NOMO-1 (cell line): ENCODE results near the gene ADCY2.

ENCODE experiments used
- DNase-seq, 2 experiments: peaks; one replicate each; lab custom pipeline; 2025; ENCODE audit not compliant: unreplicated experiment in 2 of 2; lab: John Stamatoyannopoulos, UW

Gene ADCY2

GRCh38 chr5:7851617-7852289, 455.8 kb downstream of the ADCY2 start:
- DNase-seq = no peak

GRCh38 chr5:7852542-7852941, 456.6 kb downstream of the ADCY2 start:
- no peak for DNase-seq

DNA sequence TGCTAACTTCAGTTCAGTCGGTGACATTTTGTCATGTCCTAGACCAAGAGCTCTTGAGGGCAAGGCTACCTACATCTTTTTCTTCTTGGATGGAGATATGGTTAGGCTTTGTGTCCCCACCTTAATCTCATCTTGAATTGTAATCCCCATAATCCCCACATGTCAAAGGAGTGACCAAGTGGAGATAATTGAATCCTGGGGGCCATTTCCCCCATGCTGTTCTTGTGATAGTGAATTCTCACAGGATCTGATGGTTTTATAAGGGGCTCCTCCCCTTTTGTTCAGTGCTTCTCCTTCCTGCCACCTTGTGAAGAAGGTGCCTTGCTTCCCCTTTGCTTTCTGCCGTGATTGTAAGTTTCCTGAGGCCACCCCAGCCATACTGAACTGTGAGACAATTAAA, 457.1 kb downstream of the ADCY2 start:
- DNase-seq = no peak

- DNase-seq = no peak
Observed at GRCh38 chr5:7855611-7856010, 459.7 kb downstream of the ADCY2 start.

- peak; percentile 67 to 79 for DNase-seq
Observed at GRCh38 chr5:7856855-7857254, 460.9 kb downstream of the ADCY2 start.

GRCh38 chr5:7857361-7857760, 461.4 kb downstream of the ADCY2 start:
- DNase-seq = no peak

DNA sequence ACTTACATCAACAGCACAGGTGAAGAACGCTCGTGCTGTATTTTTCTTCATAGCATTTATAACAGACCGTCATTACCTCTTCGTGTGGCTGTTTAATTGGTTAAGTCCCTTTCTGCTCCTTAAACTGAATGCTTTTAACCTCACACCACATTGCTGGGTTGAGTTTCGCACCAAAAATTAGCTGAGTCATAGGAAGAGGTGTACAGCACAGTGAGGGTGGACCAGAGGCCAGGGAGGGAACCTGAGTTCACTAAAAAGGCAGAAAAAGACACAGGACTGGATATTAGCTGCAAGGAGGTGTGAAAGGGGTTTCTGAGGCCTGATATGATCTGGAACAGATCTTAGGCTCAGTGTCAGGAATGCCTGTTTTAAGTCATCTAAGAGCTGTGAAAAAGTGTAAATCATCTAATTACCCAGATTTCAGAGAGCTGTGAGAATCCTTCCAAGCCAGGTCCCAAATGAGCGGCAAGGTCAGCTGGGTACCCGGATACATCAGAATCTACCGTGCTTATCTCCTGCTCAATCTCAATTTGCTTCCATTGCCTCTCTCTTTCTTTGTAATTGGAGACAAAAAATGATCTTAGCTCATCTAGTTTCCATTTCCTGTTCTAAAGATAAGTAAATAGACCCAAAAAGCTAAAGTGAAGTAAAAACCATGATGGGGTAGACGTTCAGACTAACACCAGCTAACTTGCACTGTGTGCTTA, 462.1 kb downstream of the ADCY2 start:
- peak in 1 of 2 experiments; percentile 27 for DNase-seq

- DNase-seq = no peak
Observed at GRCh38 chr5:7866196-7866595, 470.3 kb downstream of the ADCY2 start.

- DNase-seq = no peak
Observed at GRCh38 chr5:7867260-7867659, 471.3 kb downstream of the ADCY2 start.

- peak in 1 of 2 experiments; percentile 48 for DNase-seq
Observed at GRCh38 chr5:7868427-7868772, 472.5 kb downstream of the ADCY2 start.

DNA sequence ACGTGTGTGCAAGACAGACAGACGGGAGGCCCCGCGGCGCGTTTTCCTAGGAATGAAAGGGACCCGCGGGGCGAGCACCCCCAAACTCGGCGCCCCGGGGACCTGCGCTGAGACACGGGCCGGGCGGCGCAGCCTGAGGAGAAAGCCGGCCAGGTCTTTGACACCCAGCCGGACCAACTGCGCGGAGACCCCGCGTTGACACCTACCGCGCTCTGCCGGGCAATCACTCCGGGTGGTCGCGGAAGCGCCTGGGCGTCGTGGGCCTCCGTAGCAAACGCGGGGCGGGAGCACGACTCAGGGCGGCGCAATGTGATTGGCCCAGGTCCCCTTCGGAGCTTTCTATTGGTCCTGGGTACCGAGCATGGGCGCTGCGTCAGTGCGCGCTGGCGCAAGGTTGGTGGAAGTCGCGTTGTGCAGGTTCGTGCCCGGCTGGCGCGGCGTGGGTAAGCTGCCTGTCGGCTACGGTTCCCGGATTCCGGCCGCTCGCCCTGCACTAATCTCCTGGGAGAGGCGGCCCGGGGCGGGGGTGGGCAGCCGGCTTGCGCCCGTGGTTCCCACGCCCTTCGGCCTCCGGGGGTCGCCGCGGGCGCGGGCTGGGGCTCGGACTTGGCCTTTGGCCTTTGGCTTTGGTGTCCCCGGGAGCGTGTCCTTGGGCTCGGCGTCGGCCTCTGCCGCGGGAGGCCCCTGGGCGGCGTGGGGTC, 473.0 kb downstream of the ADCY2 start, which contains the start of the genes FASTKD3 and MTRR:
Gene FASTKD3, minus strand, starts transcription at position 259 of the 701 bp plus-strand sequence. CDS start 948 bp downstream, outside the sequence.
Gene MTRR, plus strand, starts transcription at position 376 of the 701 bp plus-strand sequence. CDS start 1,647 bp downstream, outside the sequence.
- peak; percentile 99 for DNase-seq

DNA sequence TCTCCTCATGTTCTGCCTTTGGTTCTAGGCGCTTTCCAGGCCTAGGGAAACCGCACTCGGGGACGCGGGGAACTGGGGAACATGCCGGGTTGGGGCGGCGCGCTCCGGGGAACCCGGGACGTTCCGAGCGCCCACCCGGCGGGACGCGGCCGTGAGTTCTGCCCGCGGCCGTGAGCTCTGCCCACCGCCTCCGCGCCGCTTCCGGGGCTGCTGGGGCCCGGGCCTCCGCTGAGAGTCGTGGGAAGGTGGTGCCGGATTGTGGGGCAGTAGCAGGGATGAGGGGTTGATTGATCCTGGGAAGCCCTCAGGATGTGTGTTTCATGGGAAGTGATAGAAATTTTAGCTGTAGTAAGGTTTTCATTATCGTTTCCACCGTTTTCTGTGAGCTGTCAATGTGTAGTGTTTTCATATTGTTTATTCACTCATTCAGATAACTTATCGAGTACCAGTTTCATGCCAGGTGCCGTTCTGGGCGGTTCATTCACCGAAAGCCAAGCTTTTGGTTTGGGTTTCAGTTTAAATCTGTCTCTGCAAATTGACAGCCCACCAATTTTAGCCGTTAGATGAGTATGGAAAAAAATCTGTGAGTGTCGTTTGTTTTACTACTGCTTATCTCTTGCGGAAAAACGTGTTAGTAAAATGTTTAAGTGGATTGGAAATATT, 473.7 kb downstream of the ADCY2 start:
- peak; percentile 44 to 47 for DNase-seq

GRCh38 chr5:7871653-7872052, 475.7 kb downstream of the ADCY2 start:
- DNase-seq = no peak

DNA sequence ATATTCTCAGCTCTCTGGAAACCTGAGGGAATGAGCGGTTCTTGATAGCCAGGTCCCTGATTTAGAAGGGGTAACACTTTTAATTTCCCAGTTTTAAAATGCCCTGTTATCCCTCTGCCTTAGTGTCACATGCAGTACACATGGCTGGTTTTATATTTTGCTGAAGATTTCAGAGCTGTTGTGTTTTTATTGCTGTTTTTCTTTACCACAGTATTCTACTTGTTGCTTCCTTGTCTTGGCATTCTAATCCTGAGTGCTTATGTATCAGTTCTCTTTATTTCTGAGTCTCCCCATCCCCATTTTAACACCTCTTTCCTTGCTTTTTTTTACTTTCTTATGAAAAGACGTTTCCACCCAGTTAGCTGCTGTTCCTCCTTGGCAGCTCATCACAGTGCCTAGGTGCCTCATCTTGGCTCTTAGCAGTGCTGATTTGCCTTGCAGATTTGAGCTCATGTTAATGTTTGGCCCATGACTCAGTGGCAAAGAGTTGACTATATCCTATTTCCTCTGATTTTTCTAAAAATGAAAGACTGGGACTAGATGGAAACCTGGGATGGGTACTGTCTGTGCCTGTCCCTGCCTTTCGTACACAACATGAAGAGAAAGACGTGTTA, 476.7 kb downstream of the ADCY2 start:
- DNase-seq = no peak

GRCh38 chr5:7873216-7873615, 477.3 kb downstream of the ADCY2 start:
- no peak for DNase-seq

DNA sequence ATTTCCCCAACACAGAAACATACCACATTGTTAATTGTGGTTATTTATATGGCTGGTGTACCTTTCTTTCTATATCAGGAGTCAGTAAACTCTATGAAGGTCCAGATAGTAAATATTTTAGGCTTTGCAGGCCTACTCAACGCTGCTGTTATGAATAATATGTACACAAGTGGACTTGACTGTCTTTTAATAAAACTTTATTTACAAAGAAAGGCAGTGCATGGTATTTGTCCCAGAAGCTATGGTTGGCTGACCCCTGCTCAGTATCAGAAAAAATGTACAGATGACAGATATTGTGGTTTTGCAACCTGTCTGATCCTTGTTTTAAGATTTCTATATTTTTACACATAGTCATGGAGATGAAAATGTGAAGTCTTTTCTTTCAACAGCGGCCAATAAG, 478.7 kb downstream of the ADCY2 start:
- DNase-seq = no peak

DNA sequence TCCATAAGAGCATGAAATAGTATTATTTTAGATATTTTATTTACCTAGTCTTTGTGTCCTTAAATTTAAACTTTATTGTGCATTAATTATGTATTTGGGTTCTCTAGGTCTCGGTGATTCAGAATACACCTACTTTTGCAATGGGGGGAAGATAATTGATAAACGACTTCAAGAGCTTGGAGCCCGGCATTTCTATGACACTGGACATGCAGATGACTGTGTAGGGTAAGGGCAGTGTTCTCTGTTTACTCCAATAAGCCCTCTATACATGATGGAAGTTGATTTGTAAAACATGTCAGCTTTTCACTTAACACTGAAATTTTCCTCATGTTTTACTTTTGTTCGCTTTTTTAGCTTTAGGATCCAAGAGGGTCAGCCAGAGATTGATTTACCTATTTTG, 479.2 kb downstream of the ADCY2 start:
- no peak for DNase-seq

- peak; percentile 13 to 50 for DNase-seq
Observed at GRCh38 chr5:7876867-7877266, 480.9 kb downstream of the ADCY2 start.

DNA sequence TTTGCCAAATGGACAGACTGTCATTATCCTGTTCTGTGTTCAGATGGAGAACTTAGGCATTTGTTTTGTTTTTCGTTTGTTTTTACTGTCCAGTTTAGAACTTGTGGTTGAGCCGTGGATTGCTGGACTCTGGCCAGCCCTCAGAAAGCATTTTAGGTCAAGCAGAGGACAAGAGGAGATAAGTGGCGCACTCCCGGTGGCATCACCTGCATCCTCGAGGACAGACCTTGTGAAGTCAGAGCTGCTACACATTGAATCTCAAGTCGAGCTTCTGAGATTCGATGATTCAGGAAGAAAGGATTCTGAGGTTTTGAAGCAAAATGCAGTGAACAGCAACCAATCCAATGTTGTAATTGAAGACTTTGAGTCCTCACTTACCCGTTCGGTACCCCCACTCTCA, 481.9 kb downstream of the ADCY2 start:
- no peak for DNase-seq

- peak; percentile 93 to 100 for DNase-seq
Observed at GRCh38 chr5:7878381-7878873, 482.5 kb downstream of the ADCY2 start.
